ENCODE results near the gene IQGAP1.

- no peak for TF ChIP-seq CTCF (IDR thresholded peaks at IDR 0.05)
- TF ChIP-seq POLR2A (IDR thresholded peaks at IDR 0.05), result no peak
Observed at GRCh38 chr15:90489944-90490343, 101.9 kb downstream of the IQGAP1 start.

All from Peyer's patch (tissue), 4 donors.